Measurements from ENCODE around the gene NAV3. TPM values are rescaled to one million over a fixed set of nuclear protein-coding genes. Genes with fewer than 3 reads are reported as not detected.

The NAV3 gene
- total RNA-seq, 1 experiment from 2014 or later = 3.0 TPM

DNA sequence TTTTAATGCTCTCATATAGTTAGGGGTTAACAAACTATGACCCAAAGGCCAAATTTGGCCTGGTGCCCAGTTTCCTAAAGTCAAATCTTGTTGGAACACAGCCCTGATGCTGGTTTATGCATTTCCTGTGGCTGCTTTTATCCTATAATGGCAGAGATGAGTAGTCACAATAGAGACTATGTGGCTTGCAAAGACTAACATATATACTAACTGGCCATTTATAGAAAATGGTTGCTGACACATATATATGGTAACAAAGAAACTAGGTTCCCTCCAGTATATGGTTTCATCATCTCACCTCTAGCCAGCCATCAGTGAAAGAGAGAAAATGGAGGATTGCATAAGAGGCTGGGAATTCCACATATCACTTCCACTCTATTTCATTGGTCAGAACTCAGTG is 10.8 kb downstream of the NAV3 start:
- no peak overlapping the region for H2BK15ac ChIP-seq (ENCODE audit: low read depth, low read length)
- H4K5ac ChIP-seq (ENCODE audit: insufficient read length, low read depth, low read length) = no peak overlapping the region
- no peaks in the 10 kb centered on the region for H3K79me1 ChIP-seq (ENCODE audit: insufficient read depth, low read depth, low read length, poor library complexity, severe bottlenecking)
- H2BK20ac ChIP-seq (ENCODE audit: low read depth, low read length, poor library complexity, severe bottlenecking) = no peak overlapping the region
- H4K20me1 ChIP-seq (ENCODE audit: control insufficient read depth, insufficient read depth, insufficient read length) = no peaks in the 10 kb centered on the region
- no peaks in the 10 kb centered on the region for H3K27me3 ChIP-seq (ENCODE audit: insufficient read depth, low read length)
- H3K14ac ChIP-seq (ENCODE audit: insufficient read depth, low read length) = no peak overlapping the region
- H2AFZ ChIP-seq (ENCODE audit: low read length) = no peak overlapping the region
- no peaks in the 10 kb centered on the region for H3K23me2 ChIP-seq (ENCODE audit: insufficient read length, low read depth, low read length, poor library complexity, severe bottlenecking)
- H3K23ac ChIP-seq (ENCODE audit: insufficient read length, low read depth, low read length) = no peak overlapping the region
- no peak overlapping the region for H3K18ac ChIP-seq (ENCODE audit: insufficient read length, low read depth, low read length)
- no peak for DNase-seq
- H2BK5ac ChIP-seq (ENCODE audit: insufficient read length, low read length) = no peak overlapping the region
- TF ChIP-seq, protein P1, sequence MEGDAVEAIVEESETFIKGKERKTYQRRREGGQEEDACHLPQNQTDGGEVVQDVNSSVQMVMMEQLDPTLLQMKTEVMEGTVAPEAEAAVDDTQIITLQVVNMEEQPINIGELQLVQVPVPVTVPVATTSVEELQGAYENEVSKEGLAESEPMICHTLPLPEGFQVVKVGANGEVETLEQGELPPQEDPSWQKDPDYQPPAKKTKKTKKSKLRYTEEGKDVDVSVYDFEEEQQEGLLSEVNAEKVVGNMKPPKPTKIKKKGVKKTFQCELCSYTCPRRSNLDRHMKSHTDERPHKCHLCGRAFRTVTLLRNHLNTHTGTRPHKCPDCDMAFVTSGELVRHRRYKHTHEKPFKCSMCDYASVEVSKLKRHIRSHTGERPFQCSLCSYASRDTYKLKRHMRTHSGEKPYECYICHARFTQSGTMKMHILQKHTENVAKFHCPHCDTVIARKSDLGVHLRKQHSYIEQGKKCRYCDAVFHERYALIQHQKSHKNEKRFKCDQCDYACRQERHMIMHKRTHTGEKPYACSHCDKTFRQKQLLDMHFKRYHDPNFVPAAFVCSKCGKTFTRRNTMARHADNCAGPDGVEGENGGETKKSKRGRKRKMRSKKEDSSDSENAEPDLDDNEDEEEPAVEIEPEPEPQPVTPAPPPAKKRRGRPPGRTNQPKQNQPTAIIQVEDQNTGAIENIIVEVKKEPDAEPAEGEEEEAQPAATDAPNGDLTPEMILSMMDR (conservative IDR thresholded peaks at IDR 0.05) = no peak
- no peaks in the 10 kb centered on the region for H3K9me3 ChIP-seq (ENCODE audit: control insufficient read depth, low read depth, low read length)
- no peak overlapping the region for H2BK12ac ChIP-seq (ENCODE audit: insufficient read length, low read depth, low read length)
- no peak overlapping the region for H3K27ac ChIP-seq (ENCODE audit: insufficient read length, low read depth, low read length)
- H4K91ac ChIP-seq (ENCODE audit: insufficient read length, low read depth, low read length) = no peak overlapping the region
- no peak overlapping the region for H4K8ac ChIP-seq (replicated peaks; ENCODE audit: insufficient read length, low read depth, low read length)
- no peak overlapping the region for H3K9ac ChIP-seq (ENCODE audit: extremely low read depth, insufficient read length, low read length)
- no peak overlapping the region for H2AK5ac ChIP-seq (ENCODE audit: insufficient read length, low read length)
- H3K4me2 ChIP-seq (ENCODE audit: insufficient read depth, insufficient read length, low read length) = no peak overlapping the region
- H3K36me3 Mint-ChIP-seq (ENCODE audit: insufficient read depth in 1 of 3, low read depth in 3 of 3) = no peaks in the 10 kb centered on the region
- no peak overlapping the region for H3K4ac ChIP-seq (ENCODE audit: low read depth, low read length)
- H2BK120ac ChIP-seq (ENCODE audit: low read depth, low read length, poor library complexity, severe bottlenecking) = no peak overlapping the region
- no peak overlapping the region for H3K4me3 Mint-ChIP-seq
- no peak overlapping the region for H3K56ac ChIP-seq (ENCODE audit: insufficient read length, low read depth, low read length)
- H3K27me3 Mint-ChIP-seq (ENCODE audit: low read depth) = no peaks in the 10 kb centered on the region
- H3K9me3 Mint-ChIP-seq = no peaks in the 10 kb centered on the region
- peaks cover 2 to 3% of the 10 kb centered on the region in 2 experiments; a peak in 3 of 4 replicates for H3K4me1 Mint-ChIP-seq
- no peaks in the 10 kb centered on the region for H3K79me2 ChIP-seq (ENCODE audit: insufficient read depth, low read length)
- no peak overlapping the region for H3T11ph ChIP-seq (ENCODE audit: low read length)
- H3K27ac Mint-ChIP-seq = no peak overlapping the region
- no peaks in the 10 kb centered on the region for H3K4me1 ChIP-seq (ENCODE audit: insufficient read depth, low read length)
